Measurements from ENCODE around the gene PRSS50.

The PRSS50 gene

DNA sequence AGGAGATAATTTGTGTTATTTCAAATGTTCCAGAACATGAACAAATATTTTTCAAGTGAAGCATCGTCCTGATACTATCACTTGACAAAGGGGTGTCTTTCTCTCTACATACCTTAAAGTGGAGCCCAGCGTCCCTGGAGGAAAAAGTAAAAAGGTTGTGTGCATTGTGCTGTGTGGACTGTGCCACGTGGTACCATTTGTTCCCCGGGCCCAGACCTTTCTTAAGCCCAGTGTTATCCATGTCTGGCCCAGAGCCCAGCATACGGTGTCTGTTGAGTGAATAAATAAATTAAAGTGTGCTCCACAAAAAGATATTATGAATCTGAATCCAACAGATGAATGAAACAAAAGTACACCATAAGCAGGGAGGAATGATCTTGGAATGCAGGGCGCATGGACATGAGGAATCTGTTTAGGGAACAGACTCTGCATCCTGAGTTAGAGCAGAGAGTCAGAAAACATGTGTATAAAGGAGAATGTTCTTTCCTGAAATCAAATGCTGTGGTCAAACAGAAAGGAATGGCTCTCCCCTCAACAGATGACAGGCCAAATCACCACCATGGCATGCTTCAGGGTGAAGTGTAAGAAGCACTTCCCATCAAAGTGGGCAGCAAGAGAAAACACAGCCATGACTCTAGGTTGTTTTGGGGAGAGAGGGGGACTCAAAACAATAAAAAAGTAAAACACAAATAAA lies 8.1 kb upstream of the PRSS50 start:
- Histone ChIP-seq H3K4me3 (ENCODE audit: extremely low read depth, insufficient read depth, low read length, poor library complexity, severe bottlenecking) (no peak overlapping the region), H3K27ac (ENCODE audit: low read depth, low read length, severe bottlenecking) (no peak overlapping the region), H3K36me3 (ENCODE audit: control insufficient read depth, insufficient read depth, low read length) (no peaks in the 10 kb centered on the region), H3K9me3 (ENCODE audit: control insufficient read depth, low read length) (no peaks in the 10 kb centered on the region), H3K4me1 (ENCODE audit: control insufficient read depth, insufficient read depth, low read length, poor library complexity, severe bottlenecking) (peaks cover 14% of the 10 kb centered on the region)
- 94 to 100% methylated on average over 2 to 3 of the region's 6 CpGs for WGBS, 2 experiments (ENCODE audit: insufficient coverage in 2 of 2)

DNA sequence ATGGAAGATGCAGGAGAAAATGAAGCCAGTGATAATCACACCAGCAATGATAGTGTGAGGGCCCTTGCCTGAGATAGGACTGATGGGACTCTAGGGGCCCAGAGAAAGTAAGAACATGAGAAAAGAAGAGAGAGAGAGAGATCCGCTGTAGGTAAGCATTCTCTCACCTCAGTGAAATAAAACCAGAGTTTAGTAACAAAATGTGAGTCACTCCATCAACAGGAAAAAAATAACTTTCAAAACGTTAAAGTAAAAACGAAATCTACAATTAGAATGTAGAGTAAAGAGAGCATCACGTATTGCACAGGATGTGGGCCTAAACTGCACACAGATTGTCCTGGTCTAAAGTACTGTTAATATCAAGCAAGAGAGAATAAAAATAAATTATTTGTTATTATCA lies 6.8 kb upstream of the PRSS50 start:
- no peaks in the 10 kb centered on the region for H3K9me3 ChIP-seq (ENCODE audit: control insufficient read depth, low read length)
- H3K4me3 ChIP-seq (ENCODE audit: extremely low read depth, insufficient read depth, low read length, poor library complexity, severe bottlenecking), result no peak overlapping the region
- peaks cover 14% of the 10 kb centered on the region for H3K4me1 ChIP-seq (ENCODE audit: control insufficient read depth, insufficient read depth, low read length, poor library complexity, severe bottlenecking)
- no CpG with 5 or more reads among the region's 4 CpGs for WGBS, 2 experiments (ENCODE audit: insufficient coverage in 2 of 2)
- no peak overlapping the region for H3K27ac ChIP-seq (ENCODE audit: low read depth, low read length, severe bottlenecking)
- no peaks in the 10 kb centered on the region for H3K36me3 ChIP-seq (ENCODE audit: control insufficient read depth, insufficient read depth, low read length)

DNA sequence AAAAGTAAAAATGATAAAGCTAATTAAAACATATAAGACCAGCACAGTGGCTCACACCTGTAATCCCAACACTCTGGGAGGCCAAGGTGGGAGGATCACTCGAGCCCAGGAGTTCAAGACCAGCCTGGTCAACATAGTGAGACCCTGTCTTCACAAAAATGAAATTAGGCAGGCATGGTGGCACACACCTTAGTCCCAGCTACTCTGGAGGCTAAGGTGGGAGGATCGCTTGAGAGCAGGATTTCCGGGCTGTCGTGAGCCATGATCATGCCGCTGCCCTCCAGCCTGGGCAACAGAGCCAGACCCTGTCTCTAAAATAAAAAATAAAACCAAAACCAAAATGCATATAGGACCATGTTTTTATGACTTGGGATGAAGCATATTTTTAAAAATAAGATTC lies 4.8 kb upstream of the PRSS50 start:
- Histone ChIP-seq H3K4me1 (ENCODE audit: control insufficient read depth, insufficient read depth, low read length, poor library complexity, severe bottlenecking) (peaks cover 14% of the 10 kb centered on the region), H3K27ac (ENCODE audit: low read depth, low read length, severe bottlenecking) (no peak overlapping the region), H3K9me3 (ENCODE audit: control insufficient read depth, low read length) (no peaks in the 10 kb centered on the region), H3K36me3 (ENCODE audit: control insufficient read depth, insufficient read depth, low read length) (no peaks in the 10 kb centered on the region), H3K4me3 (ENCODE audit: extremely low read depth, insufficient read depth, low read length, poor library complexity, severe bottlenecking) (no peak overlapping the region)
- WGBS, 2 experiments (ENCODE audit: insufficient coverage in 2 of 2), result 86 to 88% methylated on average over 1 to 4 of the region's 5 CpGs

DNA sequence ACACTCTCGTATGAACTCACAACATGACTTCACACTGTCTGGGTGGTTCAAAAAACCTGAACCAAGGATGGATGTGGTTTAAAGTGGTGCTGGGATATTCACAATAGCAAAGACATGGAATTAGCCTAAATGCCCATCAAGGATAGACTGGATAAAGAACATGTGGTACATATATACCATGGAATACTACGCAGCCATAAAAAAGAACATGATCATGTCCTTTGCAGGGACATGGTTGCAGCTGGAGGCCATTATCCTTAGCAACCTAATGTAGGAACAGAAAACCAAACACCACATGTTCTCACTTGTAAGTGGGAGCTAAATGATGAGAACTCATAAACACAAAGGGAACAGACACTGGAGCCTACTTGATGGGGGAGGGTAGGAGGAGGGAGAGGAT lies 3.3 kb upstream of the PRSS50 start:
- H3K27ac ChIP-seq (ENCODE audit: low read depth, low read length, severe bottlenecking), result no peak overlapping the region
- peaks cover 10% of the 10 kb centered on the region for H3K4me1 ChIP-seq (ENCODE audit: control insufficient read depth, insufficient read depth, low read length, poor library complexity, severe bottlenecking)
- WGBS, 2 experiments (ENCODE audit: insufficient coverage in 2 of 2), result no CpG with 5 or more reads among the region's 2 CpGs
- H3K4me3 ChIP-seq (ENCODE audit: extremely low read depth, insufficient read depth, low read length, poor library complexity, severe bottlenecking), result no peak overlapping the region
- H3K9me3 ChIP-seq (ENCODE audit: control insufficient read depth, low read length), result no peaks in the 10 kb centered on the region
- H3K36me3 ChIP-seq (ENCODE audit: control insufficient read depth, insufficient read depth, low read length), result no peaks in the 10 kb centered on the region

DNA sequence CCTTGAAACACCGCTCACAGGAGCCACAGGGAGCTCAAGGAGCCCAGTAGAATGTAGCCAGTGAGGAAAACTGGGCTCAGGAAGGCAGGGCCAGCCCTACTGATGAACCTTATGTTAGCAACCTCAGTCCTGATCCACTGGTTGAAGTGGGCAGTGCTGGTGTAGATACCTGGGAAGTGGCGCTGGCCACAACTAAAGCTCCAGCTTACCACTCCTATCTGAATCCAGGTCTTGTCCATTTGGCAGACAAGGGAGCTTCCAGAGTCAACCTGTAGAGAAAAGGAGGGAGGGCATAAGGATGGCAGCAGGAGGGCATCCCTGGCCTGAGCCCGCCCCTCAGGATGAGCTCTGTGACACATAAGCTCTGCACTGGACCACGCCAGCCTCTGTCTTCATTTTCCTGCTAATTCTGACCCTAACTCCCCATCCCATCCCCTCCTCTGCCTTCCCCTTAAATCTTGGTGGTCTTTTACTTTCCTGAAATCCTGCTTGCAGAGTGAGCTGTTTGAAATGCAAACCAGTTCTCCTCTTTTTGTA lies 2.1 kb upstream of the PRSS50 start:
- Histone ChIP-seq H3K4me1 (ENCODE audit: control insufficient read depth, insufficient read depth, low read length, poor library complexity, severe bottlenecking) (no peaks in the 10 kb centered on the region), H3K27ac (ENCODE audit: low read depth, low read length, severe bottlenecking) (no peak overlapping the region), H3K4me3 (ENCODE audit: extremely low read depth, insufficient read depth, low read length, poor library complexity, severe bottlenecking) (no peak overlapping the region), H3K9me3 (ENCODE audit: control insufficient read depth, low read length) (no peaks in the 10 kb centered on the region), H3K36me3 (ENCODE audit: control insufficient read depth, insufficient read depth, low read length) (no peaks in the 10 kb centered on the region)
- WGBS, 2 experiments (ENCODE audit: insufficient coverage in 2 of 2), result 87 to 90% methylated on average over 2 to 4 of the region's 4 CpGs

DNA sequence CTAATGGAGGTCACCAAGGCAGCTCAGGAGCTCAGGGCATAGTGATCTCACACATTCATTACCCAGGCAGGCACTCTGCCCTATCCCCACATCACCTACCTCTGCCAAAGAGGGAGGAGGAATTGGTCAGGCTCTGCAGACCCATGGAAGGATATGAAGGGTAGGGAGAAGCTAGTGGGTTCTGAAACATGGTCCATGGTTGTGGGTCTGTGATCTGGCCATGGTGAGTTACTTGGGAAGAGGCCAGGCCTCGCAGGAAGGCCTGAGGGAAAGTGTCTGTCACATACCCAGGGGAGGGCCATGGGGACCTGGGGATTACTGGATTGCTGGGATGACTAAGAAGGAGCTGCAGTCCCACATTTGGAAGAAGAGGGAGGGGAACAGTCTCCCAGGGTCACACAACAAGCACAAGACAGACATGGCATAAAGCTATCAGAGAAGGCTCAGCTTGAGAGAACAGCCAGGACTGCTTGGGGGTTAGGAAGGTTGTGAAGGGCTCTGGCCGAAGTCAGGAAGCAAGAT lies 1.4 kb upstream of the PRSS50 start:
- Histone ChIP-seq H3K4me1 (ENCODE audit: control insufficient read depth, insufficient read depth, low read length, poor library complexity, severe bottlenecking) (no peaks in the 10 kb centered on the region), H3K27ac (ENCODE audit: low read depth, low read length, severe bottlenecking) (no peak overlapping the region), H3K4me3 (ENCODE audit: extremely low read depth, insufficient read depth, low read length, poor library complexity, severe bottlenecking) (no peak overlapping the region), H3K9me3 (ENCODE audit: control insufficient read depth, low read length) (no peaks in the 10 kb centered on the region), H3K36me3 (ENCODE audit: control insufficient read depth, insufficient read depth, low read length) (no peaks in the 10 kb centered on the region)
- 70 to 94% methylated on average over 2 of the region's 2 CpGs for WGBS, 2 experiments (ENCODE audit: insufficient coverage in 2 of 2)

DNA sequence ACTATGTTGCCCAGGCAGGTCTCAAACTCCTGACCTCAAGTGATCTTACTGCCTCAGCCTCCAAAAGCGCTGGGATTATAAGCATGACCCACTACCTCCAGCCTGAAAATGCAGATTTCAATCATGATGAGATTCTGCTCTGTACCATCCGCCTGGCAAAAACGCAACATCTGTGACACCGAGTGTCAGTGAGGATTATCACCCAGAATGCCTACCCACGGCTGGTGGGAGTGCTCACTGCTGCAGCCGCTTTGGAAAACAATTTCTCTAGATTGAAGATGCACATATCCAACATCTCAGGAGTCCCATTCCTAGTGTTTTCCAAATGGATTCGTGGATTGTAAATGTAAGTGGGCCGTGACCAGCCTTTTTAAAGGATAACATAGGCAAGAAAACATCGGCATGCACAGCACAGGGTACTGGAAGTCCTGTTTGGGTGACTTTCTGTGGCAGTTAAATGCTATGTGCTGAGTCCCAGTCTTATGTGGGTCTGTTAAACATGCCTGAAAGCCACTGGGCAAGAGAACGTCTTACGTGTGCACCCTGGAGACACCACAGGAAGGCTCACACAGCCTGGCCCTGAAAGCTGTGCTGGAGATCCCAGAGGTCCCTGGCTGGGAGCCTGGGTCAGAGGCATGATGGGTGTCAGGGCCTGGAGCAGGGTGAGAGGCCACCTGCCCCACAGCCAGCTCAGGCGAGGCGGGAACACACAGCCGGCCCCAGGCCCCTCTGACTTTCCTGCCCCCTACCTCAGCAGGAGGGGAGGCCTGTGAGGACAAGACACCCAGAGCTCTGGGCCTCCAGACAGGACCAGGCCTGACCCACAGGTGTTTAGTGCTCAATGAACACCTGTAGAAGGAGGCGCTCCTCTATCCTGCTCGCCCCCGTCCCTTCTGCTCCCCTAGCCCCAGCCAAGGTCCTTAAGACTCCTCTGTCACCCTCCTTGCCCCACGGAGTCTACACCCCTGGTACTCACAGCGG lies 918 bp downstream of the PRSS50 start:
- Histone ChIP-seq H3K4me3 (ENCODE audit: extremely low read depth, insufficient read depth, low read length, poor library complexity, severe bottlenecking) (no peak overlapping the region), H3K4me1 (ENCODE audit: control insufficient read depth, insufficient read depth, low read length, poor library complexity, severe bottlenecking) (no peaks in the 10 kb centered on the region), H3K9me3 (ENCODE audit: control insufficient read depth, low read length) (no peaks in the 10 kb centered on the region), H3K36me3 (ENCODE audit: control insufficient read depth, insufficient read depth, low read length) (no peaks in the 10 kb centered on the region), H3K27ac (ENCODE audit: low read depth, low read length, severe bottlenecking) (no peak overlapping the region)
- 92 to 93% methylated on average over 14 of the region's 19 CpGs for WGBS, 2 experiments (ENCODE audit: insufficient coverage in 2 of 2)

DNA sequence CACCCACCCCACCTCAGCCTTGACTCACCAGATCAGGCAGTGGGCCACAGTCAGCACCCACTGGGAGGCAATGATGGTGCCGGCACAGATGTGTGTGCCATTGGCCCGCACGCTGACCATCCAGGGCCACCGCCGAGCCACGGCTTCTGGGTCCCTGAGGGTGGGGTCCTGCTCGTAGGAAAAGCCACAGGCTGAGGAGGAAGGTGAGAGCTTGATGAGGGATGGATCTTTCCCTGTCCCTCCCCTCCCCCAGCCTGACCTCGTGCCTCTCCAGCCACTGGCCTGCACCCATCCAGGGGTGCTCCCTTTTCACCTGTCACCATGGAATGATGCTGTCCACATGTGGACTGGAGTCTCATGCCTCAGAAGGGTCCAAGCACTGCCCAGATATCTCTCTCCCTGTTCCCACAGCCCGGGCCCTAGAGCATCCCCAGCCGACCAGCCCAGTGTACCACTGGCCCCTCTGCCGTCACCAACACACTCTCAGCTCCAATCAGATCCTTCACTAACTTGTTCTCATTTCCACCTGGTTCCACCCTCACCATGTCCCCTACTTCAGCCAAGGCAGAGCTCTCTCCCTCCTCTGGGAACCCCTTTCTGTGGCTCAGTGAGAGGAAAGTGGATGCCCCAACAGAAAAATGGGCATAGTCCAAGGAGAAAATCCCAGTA lies 2.0 kb downstream of the PRSS50 start:
- Histone ChIP-seq H3K9me3 (ENCODE audit: control insufficient read depth, low read length) (no peaks in the 10 kb centered on the region), H3K36me3 (ENCODE audit: control insufficient read depth, insufficient read depth, low read length) (no peaks in the 10 kb centered on the region), H3K27ac (ENCODE audit: low read depth, low read length, severe bottlenecking) (no peak overlapping the region), H3K4me1 (ENCODE audit: control insufficient read depth, insufficient read depth, low read length, poor library complexity, severe bottlenecking) (no peaks in the 10 kb centered on the region), H3K4me3 (ENCODE audit: extremely low read depth, insufficient read depth, low read length, poor library complexity, severe bottlenecking) (no peak overlapping the region)
- 90 to 100% methylated on average over 5 to 7 of the region's 11 CpGs for whole genome bisulfite sequencing, 2 experiments (ENCODE audit: insufficient coverage in 2 of 2)

DNA sequence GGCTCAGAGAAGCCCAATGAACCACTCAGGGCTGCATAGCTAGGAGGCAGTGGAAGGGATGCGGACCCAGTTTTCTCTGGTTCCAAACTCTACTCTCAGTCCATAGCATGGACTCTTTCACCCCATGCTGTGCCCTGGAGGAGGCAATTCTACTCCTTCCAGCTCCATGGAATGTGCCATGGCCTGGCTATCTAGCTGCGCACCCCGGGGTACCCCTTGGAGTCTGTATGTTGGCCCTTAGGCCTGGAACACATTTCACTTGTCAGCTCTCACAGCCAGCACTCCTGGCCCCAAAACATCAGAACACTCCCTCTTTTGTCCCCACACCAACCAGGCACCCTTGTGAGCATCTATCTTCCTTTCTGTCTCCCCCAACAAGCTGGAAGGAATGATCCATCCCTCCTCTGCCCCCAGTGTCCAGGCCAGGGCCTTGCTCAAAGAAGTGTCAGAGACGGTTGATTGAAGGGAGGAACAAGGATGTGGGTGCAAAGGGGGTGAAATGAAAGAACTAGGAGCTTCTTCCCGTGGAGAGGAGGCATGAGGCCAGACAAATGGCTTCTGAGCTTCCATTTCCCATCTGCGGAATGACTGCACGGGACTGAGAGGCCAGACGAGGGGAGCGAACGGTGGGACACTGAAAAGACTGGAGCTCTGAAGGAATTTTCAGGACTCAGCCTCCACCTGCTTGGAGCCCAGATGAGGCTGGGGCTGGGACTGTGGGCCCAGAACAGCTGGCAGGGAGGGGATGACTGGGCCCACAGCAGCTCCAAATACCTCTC lies 2.8 kb downstream of the PRSS50 start:
- H3K4me3 ChIP-seq (ENCODE audit: extremely low read depth, insufficient read depth, low read length, poor library complexity, severe bottlenecking), result no peak overlapping the region
- WGBS, 2 experiments (ENCODE audit: insufficient coverage in 2 of 2), result 84 to 88% methylated on average over 8 to 9 of the region's 10 CpGs
- no peaks in the 10 kb centered on the region for H3K36me3 ChIP-seq (ENCODE audit: control insufficient read depth, insufficient read depth, low read length)
- no peaks in the 10 kb centered on the region for H3K9me3 ChIP-seq (ENCODE audit: control insufficient read depth, low read length)
- no peak overlapping the region for H3K27ac ChIP-seq (ENCODE audit: low read depth, low read length, severe bottlenecking)
- no peaks in the 10 kb centered on the region for H3K4me1 ChIP-seq (ENCODE audit: control insufficient read depth, insufficient read depth, low read length, poor library complexity, severe bottlenecking)
